SK-N-SH treated with all-trans-retinoic acid at 6 μM for 48 hours (cell line): ENCODE data around the gene PPFIBP1.

Experiments used
- BACH2 ChIP-seq: fragments of 250-450 bp; sonication (Bioruptor Pico); IDR thresholded peaks from 2 replicates; pipeline ENCODE4 v1.9.0; 2021; ENCODE audit warnings: mild to moderate bottlenecking, borderline replicate concordance
- CSRNP3 ChIP-seq: fragments of 250-450 bp; sonication (Bioruptor Pico); IDR thresholded peaks from 2 replicates; pipeline ENCODE4 v1.5.1; 2021; ENCODE audit warnings: mild to moderate bottlenecking, moderate library complexity
- ESRRG ChIP-seq: fragments of 250-450 bp; sonication (Bioruptor Pico); IDR thresholded peaks from 2 replicates; pipeline ENCODE4 v1.6.1; 2021; ENCODE audit warnings: mild to moderate bottlenecking
- OSR1 ChIP-seq: fragments of 250-450 bp; sonication (Bioruptor Pico); IDR thresholded peaks from 2 replicates; pipeline ENCODE4 v1.8.0; 2022; ENCODE audit warnings: moderate library complexity, mild to moderate bottlenecking, inconsistent platforms
- PATZ1 ChIP-seq: fragments of 250-450 bp; sonication (Bioruptor Pico); IDR thresholded peaks from 2 replicates; pipeline ENCODE4 v1.8.0; 2020; ENCODE audit warnings: mild to moderate bottlenecking, moderate library complexity, borderline replicate concordance
- POU6F1 ChIP-seq: fragments of 250-450 bp; sonication (Bioruptor Pico); IDR thresholded peaks from 2 replicates; pipeline ENCODE4 v1.8.0; 2021; ENCODE audit warnings: low read depth, mild to moderate bottlenecking, moderate library complexity, borderline replicate concordance
- RARB ChIP-seq: fragments of 250-450 bp; sonication (Bioruptor Pico); IDR thresholded peaks from 2 replicates; pipeline ENCODE4 v1.8.0; 2021; ENCODE audit warnings: mild to moderate bottlenecking, moderate library complexity
- SNAI2 ChIP-seq: fragments of 250-450 bp; sonication (Bioruptor Pico); IDR thresholded peaks from 2 replicates; pipeline ENCODE4 v1.5.0; 2020; ENCODE audit warnings: mild to moderate bottlenecking, moderate library complexity
- TCF4 ChIP-seq: fragments of 250-450 bp; sonication (Bioruptor Pico); IDR thresholded peaks from 2 replicates; pipeline ENCODE4 v1.8.0; 2021; ENCODE audit warnings: mild to moderate bottlenecking, moderate library complexity, borderline replicate concordance
- TOX ChIP-seq: fragments of 250-450 bp; sonication (Bioruptor Pico); IDR thresholded peaks from 2 replicates; pipeline ENCODE4 v1.8.0; 2021; ENCODE audit warnings: mild to moderate bottlenecking, moderate library complexity, borderline replicate concordance
- ZFP3 ChIP-seq: fragments of 250-450 bp; sonication (Bioruptor Pico); IDR thresholded peaks from 2 replicates; pipeline ENCODE4 v1.5.0; 2020; ENCODE audit warnings: mild to moderate bottlenecking, moderate library complexity
- ZFP30 ChIP-seq: fragments of 450-650 bp; formaldehyde crosslinking; IDR thresholded peaks from 2 replicates; pipeline ENCODE4 v1.5.0; 2022; ENCODE audit warnings: mild to moderate bottlenecking, moderate library complexity
- ZNF70 ChIP-seq: fragments of 450-650 bp; formaldehyde crosslinking; IDR thresholded peaks from 2 replicates; pipeline ENCODE4 v1.5.0; 2020; ENCODE audit warnings: mild to moderate bottlenecking, moderate library complexity
- ZNF8 ChIP-seq: fragments of 450-650 bp; formaldehyde crosslinking; IDR thresholded peaks from 2 replicates; pipeline ENCODE4 v1.5.0; 2020; ENCODE audit warnings: mild to moderate bottlenecking, moderate library complexity

GRCh38 chr12:27530157-27530922 lies 6.3 kb downstream of the PPFIBP1 start:
- no peak for TF ChIP-seq OSR1 (CRISPR knock-in tag)
- TF ChIP-seq ZFP30 = no peak
- no peak for TF ChIP-seq ZNF8 (CRISPR knock-in tag)
- no peak for TF ChIP-seq ZFP3 (CRISPR knock-in tag)
- no peak for TF ChIP-seq BACH2 (CRISPR knock-in tag)
- TF ChIP-seq CSRNP3 (CRISPR knock-in tag) = no peak
- TF ChIP-seq TOX = no peak
- TF ChIP-seq ZNF70 (CRISPR knock-in tag) = no peak
- TF ChIP-seq PATZ1 (CRISPR knock-in tag) = no peak
- TF ChIP-seq RARB = no peak
- TF ChIP-seq ESRRG (CRISPR knock-in tag) = no peak
- no peak for TF ChIP-seq TCF4 (CRISPR knock-in tag)
- no peak for TF ChIP-seq POU6F1 (CRISPR knock-in tag)
- TF ChIP-seq SNAI2 = no peak
